ENCODE data around the gene SYNE1. TPM values are rescaled to one million over a fixed set of nuclear protein-coding genes. Genes with fewer than 3 reads are reported as not detected.

Gene SYNE1
- total and polyA plus RNA-seq, 2 of the 8 experiments (the other 6 are each of a cell fraction or from before 2014, with no cell fraction given): 2.8 to 5.5 TPM

- TF ChIP-seq KDM1A (IDR thresholded peaks at IDR 0.05; ENCODE audit: borderline replicate concordance, low read length) (no peak), BCL11A (IDR thresholded peaks at IDR 0.05; ENCODE audit: low read depth in 2 of 2, low read length in 2 of 2) (no peak), CEBPB (IDR thresholded peaks at IDR 0.05; ENCODE audit: low read depth, low read length) (no peak)
These were observed 4.9 kb downstream of the SYNE1 start (continued) for GRCh38 chr6:152632121-152632782.

All from H1 (cell line).